Mucosa of rectum (tissue), 2 donors: Measurements from ENCODE around the gene SNIP1.
"Not testable (repeated sequence)": the region's sequence is repeated elsewhere in the genome, so short reads cannot be mapped to it uniquely, and the experiment has no call there.

Experiments
- H3K27ac ChIP-seq, 2 donors: one replicate each; pipeline ENCODE4 v1.7.0; 2013; ENCODE audit warnings: inconsistent platforms in 2 of 2, low read depth in 2 of 2, low read length in 2 of 2
- H3K27me3 ChIP-seq, 2 donors: one replicate each; pipeline ENCODE4 v1.7.0; 2013; ENCODE audit warnings: low read length in 2 of 2; ENCODE audit not compliant: control insufficient read depth in 2 of 2, insufficient read depth in 2 of 2
- H3K36me3 ChIP-seq, 2 donors: one replicate each; pipeline ENCODE4 v1.7.0; 2013; ENCODE audit warnings: low read length in 2 of 2; ENCODE audit not compliant: control insufficient read depth in 2 of 2, insufficient read depth in 2 of 2
- H3K4me1 ChIP-seq, 2 donors: one replicate each; pipeline ENCODE4 v1.7.0; 2013; ENCODE audit warnings: low read length in 2 of 2, mild to moderate bottlenecking in 1 of 2; ENCODE audit not compliant: control insufficient read depth in 2 of 2, insufficient read depth in 2 of 2
- H3K4me3 ChIP-seq, 2 donors: one replicate each; pipeline ENCODE4 v1.7.0; 2013; ENCODE audit warnings: low read length in 2 of 2
- H3K9ac ChIP-seq, 2 donors: one replicate each; pipeline ENCODE4 v1.7.0; 2013; ENCODE audit warnings: low read length in 2 of 2, low read depth in 1 of 2, mild to moderate bottlenecking in 1 of 2
- H3K9me3 ChIP-seq, 2 donors: one replicate each; pipeline ENCODE4 v1.7.0; 2013; ENCODE audit warnings: low read length in 2 of 2; ENCODE audit not compliant: control insufficient read depth in 2 of 2
- donor health status: healthy.
- donor health status: Normal muscosa, but diverticular disease.

Gene SNIP1, protein sequence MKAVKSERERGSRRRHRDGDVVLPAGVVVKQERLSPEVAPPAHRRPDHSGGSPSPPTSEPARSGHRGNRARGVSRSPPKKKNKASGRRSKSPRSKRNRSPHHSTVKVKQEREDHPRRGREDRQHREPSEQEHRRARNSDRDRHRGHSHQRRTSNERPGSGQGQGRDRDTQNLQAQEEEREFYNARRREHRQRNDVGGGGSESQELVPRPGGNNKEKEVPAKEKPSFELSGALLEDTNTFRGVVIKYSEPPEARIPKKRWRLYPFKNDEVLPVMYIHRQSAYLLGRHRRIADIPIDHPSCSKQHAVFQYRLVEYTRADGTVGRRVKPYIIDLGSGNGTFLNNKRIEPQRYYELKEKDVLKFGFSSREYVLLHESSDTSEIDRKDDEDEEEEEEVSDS

GRCh38 chr1:37553927-37554808, at the start of gene SNIP1:
Gene SNIP1 (minus strand): TSS chr1:37554293. CDS start chr1:37554229, 64 bp downstream.
- H3K27ac ChIP-seq: peak within 1 kb of the TSS; percentile 77 to 89
- no peaks in the 10 kb centered on the region for H3K9me3 ChIP-seq
- no peaks in the 10 kb centered on the region for H3K27me3 ChIP-seq
- peaks cover 3% of the 10 kb centered on the region in 2 donors for H3K36me3 ChIP-seq
- peaks cover 13 to 16% of the 10 kb centered on the region in 2 donors for H3K4me1 ChIP-seq
- peak within 1 kb of the TSS; percentile 81 to 97 for H3K4me3 ChIP-seq
- H3K9ac ChIP-seq: peak within 1 kb of the TSS; percentile 90 to 91

DNA sequence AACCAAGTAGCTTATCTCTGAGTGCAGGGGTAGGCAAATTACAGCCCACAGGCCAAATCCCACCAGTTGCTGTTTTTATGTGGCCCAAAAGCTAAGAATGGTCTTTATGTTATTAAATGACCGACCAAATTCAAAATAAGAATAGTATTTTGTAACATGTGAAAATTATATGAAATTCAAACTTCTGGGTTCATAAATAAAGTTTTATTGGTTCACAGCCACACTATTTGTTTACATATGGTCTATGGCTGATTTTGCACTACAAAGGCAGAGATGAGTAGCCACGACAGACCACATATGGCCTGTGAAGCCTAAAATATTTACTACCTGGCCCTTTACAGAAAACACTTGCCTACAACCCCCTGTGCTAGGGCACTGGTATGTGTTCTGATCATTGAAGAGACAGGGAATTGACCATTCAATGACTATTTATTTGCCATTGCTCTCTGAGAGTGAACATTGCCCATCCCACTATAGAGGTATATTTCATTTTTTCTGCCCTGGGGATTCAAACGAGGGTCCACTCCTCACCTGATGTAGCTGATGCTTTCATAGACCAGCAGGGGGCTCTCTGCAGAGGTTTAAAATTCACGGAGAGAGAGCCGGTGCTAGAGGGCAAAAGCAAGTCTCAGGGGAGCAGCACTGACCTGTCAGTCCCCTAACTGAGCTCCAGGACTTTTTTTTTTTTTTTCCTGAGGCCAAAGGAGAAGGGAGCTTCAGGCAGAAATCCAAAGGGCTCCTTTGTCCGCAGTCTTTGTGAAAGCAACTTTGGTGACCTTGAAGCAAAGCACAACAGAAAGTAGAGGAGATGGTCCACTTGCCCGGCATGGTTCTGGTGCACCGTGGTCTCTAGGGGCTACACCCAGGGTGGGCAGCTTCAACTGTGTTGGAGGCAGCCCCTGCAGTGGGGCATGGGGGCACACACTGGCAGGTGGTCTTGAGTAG, 48.9 kb upstream of the SNIP1 start:
- H3K9me3 ChIP-seq: no peaks in the 10 kb centered on the region
- no peaks in the 10 kb centered on the region for H3K27me3 ChIP-seq
- H3K4me3 ChIP-seq: no peak overlapping the region

DNA sequence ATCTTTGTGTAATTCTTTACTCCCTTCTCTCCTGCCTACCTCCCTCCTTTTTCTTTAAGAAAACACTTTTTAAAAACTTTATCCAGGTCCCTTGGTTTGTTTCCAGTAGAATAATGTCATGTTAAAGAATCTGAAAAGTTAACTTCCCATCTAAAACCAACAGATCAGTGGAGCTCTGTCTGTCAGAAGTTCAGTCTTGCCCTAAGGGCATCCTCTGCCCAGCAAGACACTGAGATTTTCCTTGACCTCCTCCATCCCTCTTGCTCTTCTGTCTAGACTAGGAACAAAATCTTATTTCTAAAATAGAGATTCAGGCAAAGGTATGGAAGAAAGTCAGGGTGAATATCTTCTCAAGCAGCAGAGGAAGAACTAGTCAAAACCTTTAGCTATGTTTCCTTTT, 47.3 kb upstream of the SNIP1 start:
- no peaks in the 10 kb centered on the region for H3K4me1 ChIP-seq
- no peak overlapping the region for H3K4me3 ChIP-seq
- H3K27me3 ChIP-seq: no peaks in the 10 kb centered on the region
- H3K36me3 ChIP-seq: no peaks in the 10 kb centered on the region
- H3K9me3 ChIP-seq: no peaks in the 10 kb centered on the region
- no peak overlapping the region for H3K27ac ChIP-seq
- no peak overlapping the region for H3K9ac ChIP-seq

More for the DNA sequence above, 48.9 kb upstream of the SNIP1 start:
- no peak overlapping the region for H3K27ac ChIP-seq
- H3K36me3 ChIP-seq: no peaks in the 10 kb centered on the region
- no peak overlapping the region for H3K9ac ChIP-seq
- H3K4me1 ChIP-seq: no peaks in the 10 kb centered on the region

DNA sequence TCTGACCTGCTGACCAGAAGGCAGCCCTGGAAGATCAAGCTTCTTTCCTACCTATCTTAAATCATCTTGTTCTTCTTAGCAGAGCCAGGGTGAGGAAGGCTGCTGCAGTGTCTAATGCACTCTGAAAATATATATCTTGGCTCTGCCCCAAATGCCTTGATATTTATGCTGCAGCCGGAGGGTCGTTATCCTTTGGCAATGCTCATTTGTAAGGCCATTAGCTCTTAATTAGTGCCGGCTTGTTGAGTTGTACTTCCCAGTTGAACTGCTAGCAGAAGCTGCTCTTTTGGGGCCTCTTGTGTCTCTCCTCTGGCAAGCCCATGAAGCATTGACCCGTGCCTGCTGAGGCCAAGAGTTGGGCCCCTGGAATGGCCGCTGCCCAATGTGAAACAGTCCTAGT, 45.8 kb upstream of the SNIP1 start:
- Histone ChIP-seq H3K9ac (no peak overlapping the region), H3K36me3 (no peaks in the 10 kb centered on the region), H3K27me3 (no peaks in the 10 kb centered on the region), H3K4me3 (no peak overlapping the region), H3K27ac (no peak overlapping the region), H3K9me3 (no peaks in the 10 kb centered on the region), H3K4me1 (peaks cover 5 to 10% of the 10 kb centered on the region in 2 donors)

GRCh38 chr1:37596182-37596667, 42.1 kb upstream of the SNIP1 start:
- peaks cover 15% of the 10 kb centered on the region in 2 donors for H3K36me3 ChIP-seq
- H3K27me3 ChIP-seq: no peaks in the 10 kb centered on the region
- peak overlapping the region; percentile 96 to 97 for H3K4me3 ChIP-seq
- peak overlapping the region; percentile 41 to 52 for H3K9ac ChIP-seq
- H3K27ac ChIP-seq: peak overlapping the region in 1 of 2 donors; percentile 83
- peaks cover 14 to 19% of the 10 kb centered on the region in 2 donors for H3K4me1 ChIP-seq
- no peaks in the 10 kb centered on the region for H3K9me3 ChIP-seq

- H3K4me1 ChIP-seq: peaks cover 14 to 19% of the 10 kb centered on the region in 2 donors
- H3K27ac ChIP-seq: peak within 1 kb of the TSS; percentile 83 to 92
- no peaks in the 10 kb centered on the region for H3K9me3 ChIP-seq
- H3K27me3 ChIP-seq: no peaks in the 10 kb centered on the region
- peak within 1 kb of the TSS; percentile 96 to 97 for H3K4me3 ChIP-seq
- peaks cover 21% of the 10 kb centered on the region in 2 donors for H3K36me3 ChIP-seq
- peak within 1 kb of the TSS; percentile 56 to 88 for H3K9ac ChIP-seq
Observed at GRCh38 chr1:37595440-37596181, 41.5 kb upstream of the SNIP1 start, which contains the start of gene GNL2. Gene GNL2 (minus strand): TSS chr1:37595937. CDS start chr1:37595822, 115 bp downstream.

GRCh38 chr1:37593726-37594125, 39.6 kb upstream of the SNIP1 start:
- H3K27ac ChIP-seq: no peak overlapping the region
- H3K27me3 ChIP-seq: no peaks in the 10 kb centered on the region
- no peak overlapping the region for H3K9ac ChIP-seq
- no peak overlapping the region for H3K4me3 ChIP-seq
- H3K9me3 ChIP-seq: no peaks in the 10 kb centered on the region
- peaks cover 29 to 38% of the 10 kb centered on the region in 2 donors for H3K36me3 ChIP-seq
- peaks cover 14 to 19% of the 10 kb centered on the region in 2 donors for H3K4me1 ChIP-seq

DNA sequence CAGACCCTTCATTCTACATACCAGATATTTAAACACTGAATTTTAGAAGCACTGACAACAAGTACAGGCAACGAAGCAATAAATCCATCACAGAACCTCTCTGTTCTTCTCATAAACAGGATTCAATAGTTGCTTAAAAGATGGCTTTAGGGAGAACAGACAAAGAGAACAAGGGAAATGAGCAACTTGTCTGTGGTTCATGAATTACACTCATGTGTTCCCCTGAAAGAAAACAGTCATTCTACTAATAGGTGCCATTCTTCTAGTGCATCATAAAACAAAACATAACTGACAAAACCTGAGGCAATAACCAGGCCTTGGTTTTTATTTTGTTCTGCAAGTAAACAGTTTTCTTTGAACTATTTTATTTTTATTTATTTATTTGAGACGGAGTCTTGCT, 34.8 kb upstream of the SNIP1 start:
- Histone ChIP-seq H3K9me3 (no peaks in the 10 kb centered on the region), H3K27ac (no peak overlapping the region), H3K4me3 (no peak overlapping the region), H3K27me3 (no peaks in the 10 kb centered on the region), H3K36me3 (peaks cover 54 to 59% of the 10 kb centered on the region in 2 donors), H3K9ac (no peak overlapping the region), H3K4me1 (peaks cover 0 to under 1% of the 10 kb centered on the region in 2 donors)

- H3K4me1 ChIP-seq, H3K9me3 ChIP-seq, H3K9ac ChIP-seq, H3K4me3 ChIP-seq, H3K27me3 ChIP-seq, H3K27ac ChIP-seq: not testable (repeated sequence)
- H3K36me3 ChIP-seq: peaks cover 59 to 62% of the 10 kb centered on the region in 2 donors
Observed at GRCh38 chr1:37584544-37584943, 30.5 kb upstream of the SNIP1 start.
